PC-9 (cell line): ENCODE data around the gene POMT1.

Experiments
- EZH2 ChIP-seq: fragments of 200-600 bp; sonication (generic); IDR thresholded peaks from 2 replicates; pipeline ENCODE4 v1.8.0; 2017; ENCODE audit warnings: antibody characterized with exemption, low read depth
- TF ChIP-seq, protein P1 (sequence below): fragments of 200-600 bp; sonication (generic); conservative IDR thresholded peaks from 2 replicates; pipeline ENCODE4 v1.6.1; 2017; ENCODE audit warnings: mixed run types, antibody characterized with exemption, mild to moderate bottlenecking, moderate library complexity

DNA sequence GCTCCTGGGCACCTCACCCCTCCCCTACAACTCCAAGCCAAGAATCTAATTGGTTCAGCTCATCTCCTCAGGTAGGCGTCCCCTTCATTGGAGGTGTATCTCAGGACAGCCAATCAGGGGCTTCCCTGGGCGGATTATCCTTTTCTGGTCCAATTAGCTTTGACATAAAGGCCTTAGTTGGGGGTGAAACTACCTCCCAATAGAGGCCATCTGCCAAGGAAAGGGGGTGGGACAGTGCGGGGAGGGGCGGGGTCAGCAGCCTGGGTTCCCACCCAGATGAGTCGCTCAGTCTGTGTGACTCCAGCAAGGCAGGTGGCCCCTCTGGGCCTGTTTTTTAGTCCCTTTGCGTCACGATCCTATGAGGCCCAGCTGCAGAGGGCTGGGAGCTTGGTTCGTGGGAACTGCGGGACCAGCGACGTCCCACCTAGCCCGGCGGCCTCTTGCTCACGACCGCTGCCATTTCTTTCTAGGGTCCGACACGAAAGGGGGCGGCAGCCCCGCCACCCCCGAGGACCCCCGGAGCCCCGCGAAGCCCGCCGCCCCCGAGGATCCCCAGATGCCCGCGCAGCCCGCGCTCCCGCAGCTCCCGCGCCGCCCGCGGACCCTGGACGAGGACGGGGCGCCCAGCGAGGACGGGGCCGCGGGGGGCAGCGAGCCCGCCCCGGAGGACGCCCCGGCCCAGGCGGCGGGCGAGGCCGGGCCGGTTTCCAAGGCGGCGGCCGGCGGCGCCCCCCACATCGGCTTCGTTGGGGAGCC, 51.5 kb downstream of the POMT1 start:
- TF ChIP-seq, protein P1, sequence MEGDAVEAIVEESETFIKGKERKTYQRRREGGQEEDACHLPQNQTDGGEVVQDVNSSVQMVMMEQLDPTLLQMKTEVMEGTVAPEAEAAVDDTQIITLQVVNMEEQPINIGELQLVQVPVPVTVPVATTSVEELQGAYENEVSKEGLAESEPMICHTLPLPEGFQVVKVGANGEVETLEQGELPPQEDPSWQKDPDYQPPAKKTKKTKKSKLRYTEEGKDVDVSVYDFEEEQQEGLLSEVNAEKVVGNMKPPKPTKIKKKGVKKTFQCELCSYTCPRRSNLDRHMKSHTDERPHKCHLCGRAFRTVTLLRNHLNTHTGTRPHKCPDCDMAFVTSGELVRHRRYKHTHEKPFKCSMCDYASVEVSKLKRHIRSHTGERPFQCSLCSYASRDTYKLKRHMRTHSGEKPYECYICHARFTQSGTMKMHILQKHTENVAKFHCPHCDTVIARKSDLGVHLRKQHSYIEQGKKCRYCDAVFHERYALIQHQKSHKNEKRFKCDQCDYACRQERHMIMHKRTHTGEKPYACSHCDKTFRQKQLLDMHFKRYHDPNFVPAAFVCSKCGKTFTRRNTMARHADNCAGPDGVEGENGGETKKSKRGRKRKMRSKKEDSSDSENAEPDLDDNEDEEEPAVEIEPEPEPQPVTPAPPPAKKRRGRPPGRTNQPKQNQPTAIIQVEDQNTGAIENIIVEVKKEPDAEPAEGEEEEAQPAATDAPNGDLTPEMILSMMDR, result no peak
- TF ChIP-seq EZH2, result no peak
